ENCODE measurements around the gene DYNC2I2.

GRCh38 chr9:128688501-128689292 lies 32.0 kb upstream of the DYNC2I2 start, which contains the start of gene SET:
- TF ChIP-seq TAF1 (IDR thresholded peaks at IDR 0.05; ENCODE audit: borderline replicate concordance, low read depth, low read length) = peak; percentile 65; the same call in 1 of the 2 replicates
- TF ChIP-seq REST (IDR thresholded peaks at IDR 0.05; ENCODE audit: low read depth, low read length) = no peak
- peak; percentile 75; the same call in 1 of the 2 replicates for TF ChIP-seq POLR2AphosphoS5 (IDR thresholded peaks at IDR 0.05; ENCODE audit: low read depth, low read length)
- no peak for TF ChIP-seq CTCF (IDR thresholded peaks at IDR 0.05)
- no peak for TF ChIP-seq TEAD4 (IDR thresholded peaks at IDR 0.05; ENCODE audit: borderline replicate concordance, insufficient read depth)
- no peak for TF ChIP-seq GABPA (IDR thresholded peaks at IDR 0.05; ENCODE audit: low read depth)

Data from SK-N-SH (cell line).